Heart right ventricle (tissue), 16 donors: ENCODE results near the gene INPP1. TPM values are rescaled to one million over a fixed set of nuclear protein-coding genes. Genes with fewer than 3 reads are reported as not detected.
"Not testable (repeated sequence)": the region's sequence is repeated elsewhere in the genome, so short reads cannot be mapped to it uniquely, and the experiment has no call there.

Experiments used
- ATAC-seq, 8 donors: fragments of 200-7000 bp; cut with Tn5 transposase; one replicate each; pipeline ENCODE4 v1.9.1; 2020; ENCODE audit warnings: mild to moderate bottlenecking in 8 of 8, moderate library complexity in 8 of 8, moderate number of reproducible peaks in 1 of 8
- DNase-seq, 2 donors: peaks; one replicate each; pipeline ENCODE4 v3.0.0-alpha.2; 2020
- H3K27ac ChIP-seq, 10 donors: fragments of 200-600 bp; sonication (generic) in 2 of 10; one replicate each; pipeline versions ENCODE4 v1.5.0 to v1.8.0; 2020 to 2022; ENCODE audit warnings: mild to moderate bottlenecking in 3 of 10
- H3K27me3 ChIP-seq, 7 donors: fragments of 200-600 bp; one replicate each; pipeline ENCODE4 v1.8.0; 2021 to 2022; ENCODE audit warnings: mild to moderate bottlenecking in 2 of 7
- H3K36me3 ChIP-seq, 9 donors: fragments of 200-600 bp; sonication (generic) in 1 of 9; one replicate each; pipeline versions ENCODE4 v1.5.0 to v1.8.0; 2020 to 2022; ENCODE audit warnings: mild to moderate bottlenecking in 2 of 9
- H3K4me1 ChIP-seq, 9 donors: fragments of 200-600 bp; sonication (generic) in 1 of 9; one replicate each; pipeline versions ENCODE4 v1.5.0 to v1.8.0; 2020 to 2022; ENCODE audit warnings: mild to moderate bottlenecking in 4 of 9
- H3K4me3 ChIP-seq, 10 donors: fragments of 200-600 bp; sonication (generic) in 2 of 10; one replicate each; pipeline versions ENCODE4 v1.5.0 to v1.8.0; 2020 to 2022; ENCODE audit warnings: mild to moderate bottlenecking in 7 of 10, moderate library complexity in 2 of 10
- H3K9me3 ChIP-seq, 11 donors: fragments of 200-600 bp in 10 of 11; sonication (generic) in 2 of 11; one replicate each; pipeline versions ENCODE4 v1.5.0 to v1.8.0; 2013 to 2022; ENCODE audit warnings: mild to moderate bottlenecking in 2 of 11, control low read depth in 1 of 11, moderate library complexity in 1 of 11
- CTCF ChIP-seq, 9 donors: fragments of 200-600 bp; sonication (generic) in 2 of 9; IDR thresholded peaks; one replicate each; pipeline versions ENCODE4 v1.5.0 to v1.8.0; 2021 to 2022; ENCODE audit warnings: antibody characterized with exemption in 9 of 9, mild to moderate bottlenecking in 5 of 9, moderate library complexity in 1 of 9
- WGBS, 2 donors: extraction: QIAGEN DNeasy Blood & Tissue Kit; methylation state at CpG; one replicate each; pipeline ENCODE4 v1.1.7; 2013; ENCODE audit warnings: inconsistent platforms in 1 of 2; 5-methylcytosine and 5-hydroxymethylcytosine counted together
- intact Hi-C, 10 donors: fragments of 100-400 bp; cut with DNase I; formaldehyde crosslinking; loops; one replicate each; pipeline versions ENCODE4 v1.11.1 to v1.14.2; 2022
- polyA plus RNA-seq, 2 donors: library from polyadenylated mRNA; stranded (reverse); fragments of 200-250 nt; gene quantifications; one replicate each; pipeline ENCODE4 v1.2.3, GENCODE V29; 2013
- total RNA-seq, 10 donors: library from RNA; stranded (reverse); fragmentation: NEBNext Ultra II Directional in 3 of 10; extraction: Animal tissue kit (Norgen Biotek cat#: 25700) in 3 of 10; gene quantifications; one replicate each; pipeline versions ENCODE4 v1.2.1 to v1.2.4, GENCODE V29; 2021 to 2023
- donor health status: Arrhythmogenic right ventricular cardiomyopathy.
- donor health status: ischemic (EF 13 %, LVEDD 7.1; RV severe dilation, severe dysfunction).
- donor health status: healthy with polysubstance abuse.
- donor health status: DM: no; HTN: yes; CAD: no.
- donor health status: DM: no; HTN: no; CAD: no.
- donor health status: ischemic (EF 25% LVEDD 6.9; RV normal size, moderate dysfunction).
- donor health status: ischemic (EF 25% LVEDD 5.7; RV mildly dilated, moderate dysfunction).
- donor health status: healthy.
- donor health status: DM: yes; HTN: yes; CAD: no.
- donor health status: Ischemic cardiomyopathy.
- donor health status: ischemic (EF 35%, LVEDD 5.7; RV mildly dilated, moderate dysfunction).
- donor health status: nonischemic (EF 11% LVEDD 7.7; RV severe dilation, severe dysfunction).
- donor health status: DM: yes; HTN: yes; CAD: no.
- donor health status: PGD.
- donor health status: ischemic (EF 29% LVEDD 5.4; RV normal size, mild dysfunction).
- donor health status: nonischemic (EF 23%, LVEDD 6.1; RV moderate dilation, normal function).

Gene INPP1
- total and polyA plus RNA-seq, 12 donors, result 10.4 to 29.5 (median 16.6) TPM

- no peaks in the 10 kb centered on the region for H3K27me3 ChIP-seq
- TF ChIP-seq CTCF (IDR thresholded peaks at IDR 0.05), result no peak
- 48 to 85% methylated on average over 2 of the region's 2 CpGs for WGBS, 2 donors
- DNase-seq, result no peak
- H3K4me3 ChIP-seq, result no peak overlapping the region
- intact Hi-C loops, result no loop called here
- no peak overlapping the region for H3K27ac ChIP-seq
- no peak for ATAC-seq
- H3K4me1 ChIP-seq, result peaks cover 0 to 74% (median 43%) of the 10 kb centered on the region in 9 donors
- H3K36me3 ChIP-seq, result peaks cover 0 to 25% (median 0%) of the 10 kb centered on the region in 9 donors
- H3K9me3 ChIP-seq, result no peaks in the 10 kb centered on the region
Measured at GRCh38 chr2:190357600-190357999, 14.2 kb downstream of the INPP1 start.

DNA sequence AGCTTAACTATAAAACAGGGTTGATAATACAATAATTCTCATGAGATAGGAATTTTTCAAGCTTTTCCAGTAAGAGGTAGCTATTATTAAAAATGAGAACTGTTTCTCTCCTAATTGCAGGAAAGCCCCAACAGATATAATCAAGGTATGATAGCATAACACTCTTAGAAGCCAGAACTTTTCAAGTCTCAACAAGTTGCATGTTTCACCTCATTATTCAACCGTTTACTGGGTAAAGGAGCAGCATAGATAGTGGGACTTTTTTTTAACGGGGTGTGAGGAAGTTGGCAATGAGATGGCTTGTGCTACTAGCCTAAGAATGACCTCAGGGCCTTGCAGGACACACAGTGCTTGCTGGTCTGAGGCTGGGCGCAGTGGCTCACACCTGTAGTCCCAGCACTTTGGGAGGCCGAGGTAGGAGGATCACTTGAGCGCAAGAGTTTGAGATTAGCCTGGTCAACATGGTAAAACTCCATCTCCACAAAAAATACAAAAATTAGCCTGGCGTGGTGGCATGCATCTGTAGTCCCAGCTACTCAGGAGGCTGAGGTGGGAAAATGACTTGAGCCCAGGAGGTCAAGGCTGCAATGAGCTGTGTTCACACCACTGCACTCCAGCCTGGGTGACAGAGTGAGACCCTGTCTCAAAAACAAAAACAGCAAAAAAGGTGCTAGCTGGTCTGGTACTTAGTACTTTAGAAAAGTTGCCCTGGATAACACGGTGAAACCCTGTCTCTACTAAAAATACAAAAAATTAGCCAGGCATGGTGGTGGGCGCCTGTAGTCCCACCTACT is 15.5 kb downstream of the INPP1 start:
- ATAC-seq, DNase-seq, H3K4me3 ChIP-seq, H3K27me3 ChIP-seq, intact Hi-C loops, H3K9me3 ChIP-seq: not testable (repeated sequence)
- Histone ChIP-seq H3K27ac (peak overlapping the region in 7 of 10 donors; percentile 1 to 74 (median 45)), H3K4me1 (peaks cover 0 to 62% (median 33%) of the 10 kb centered on the region in 9 donors), H3K36me3 (peaks cover 0 to 38% (median 3%) of the 10 kb centered on the region in 9 donors)
- WGBS, 2 donors, result 80 to 82% methylated on average over 8 of the region's 8 CpGs

- Histone ChIP-seq H3K4me1 (peaks cover 0 to 49% (median 31%) of the 10 kb centered on the region in 9 donors), H3K4me3 (peak overlapping the region in 2 of 10 donors; percentile 42), H3K36me3 (peaks cover 0 to 55% (median 4%) of the 10 kb centered on the region in 9 donors), H3K27me3 (no peaks in the 10 kb centered on the region), H3K27ac (peak overlapping the region in 5 of 10 donors; percentile 41 to 74 (median 58)), H3K9me3 (no peaks in the 10 kb centered on the region)
- DNase-seq (no peak), ATAC-seq (no peak)
- intact Hi-C loops, result no loop called here
- TF ChIP-seq CTCF (IDR thresholded peaks at IDR 0.05), result no peak
Measured at GRCh38 chr2:190360561-190360960, 17.2 kb downstream of the INPP1 start.

DNA sequence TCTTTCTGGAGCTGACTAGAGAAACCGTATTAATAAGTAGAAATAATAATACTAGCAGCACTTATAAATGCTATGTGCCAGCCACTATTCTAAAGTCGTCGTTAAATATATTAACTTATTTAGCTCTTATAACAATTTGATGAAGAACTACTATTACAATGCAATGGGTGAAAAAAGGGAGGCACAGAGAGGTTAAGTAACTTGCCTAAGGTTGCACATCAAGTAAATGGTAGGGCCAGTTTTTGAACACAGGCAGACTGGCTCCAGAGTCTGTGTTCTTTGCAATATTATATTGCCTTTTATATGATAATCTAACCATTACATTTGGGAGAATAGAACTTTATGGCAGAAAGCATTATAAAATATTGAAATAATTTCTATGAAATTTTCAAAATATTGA is 17.6 kb downstream of the INPP1 start:
- Histone ChIP-seq H3K27ac (no peak overlapping the region), H3K9me3 (no peaks in the 10 kb centered on the region), H3K4me3 (no peak overlapping the region), H3K4me1 (peaks cover 0 to 47% (median 31%) of the 10 kb centered on the region in 9 donors), H3K27me3 (no peaks in the 10 kb centered on the region), H3K36me3 (peaks cover 0 to 57% (median 4%) of the 10 kb centered on the region in 9 donors)
- no peak for DNase-seq
- 94 to 98% methylated on average over 3 of the region's 3 CpGs for WGBS, 2 donors
- TF ChIP-seq CTCF (IDR thresholded peaks at IDR 0.05), result no peak
- intact Hi-C loops, result no loop called here
- no peak for ATAC-seq

- TF ChIP-seq CTCF (IDR thresholded peaks at IDR 0.05), result no peak
- no peak for DNase-seq
- Histone ChIP-seq H3K27me3 (no peaks in the 10 kb centered on the region), H3K36me3 (peaks cover 0 to 61% (median 4%) of the 10 kb centered on the region in 9 donors), H3K4me3 (no peak overlapping the region), H3K4me1 (peaks cover 0 to 41% (median 27%) of the 10 kb centered on the region in 9 donors), H3K27ac (no peak overlapping the region), H3K9me3 (no peaks in the 10 kb centered on the region)
- intact Hi-C loops, result no loop called here
- WGBS, 2 donors, result 47 to 97% methylated on average over 2 of the region's 2 CpGs
- ATAC-seq, result no peak
Measured at GRCh38 chr2:190361572-190361971, 18.2 kb downstream of the INPP1 start.
